ENCODE measurements around the gene ANKRD44.

DNA sequence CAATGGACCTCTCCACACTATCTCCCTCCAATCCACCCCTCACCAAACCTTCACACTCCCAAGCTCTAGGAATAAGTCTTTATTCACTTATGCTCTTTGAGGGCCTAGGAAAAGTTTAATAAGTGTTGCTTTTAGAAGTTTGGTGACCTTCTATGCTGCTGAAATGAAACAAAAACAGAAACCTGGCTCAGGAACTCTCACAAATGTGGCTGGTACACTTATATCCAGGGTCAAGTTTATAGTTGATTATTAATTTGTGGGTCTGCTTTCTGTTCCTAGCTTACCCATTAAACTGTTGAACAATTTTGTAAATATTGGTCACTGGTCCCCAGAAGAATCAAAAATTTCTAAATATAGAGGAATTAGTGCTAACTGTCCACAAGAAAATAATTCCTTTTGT, 14.2 kb upstream of the ANKRD44 start:
- TF ChIP-seq, protein P1, sequence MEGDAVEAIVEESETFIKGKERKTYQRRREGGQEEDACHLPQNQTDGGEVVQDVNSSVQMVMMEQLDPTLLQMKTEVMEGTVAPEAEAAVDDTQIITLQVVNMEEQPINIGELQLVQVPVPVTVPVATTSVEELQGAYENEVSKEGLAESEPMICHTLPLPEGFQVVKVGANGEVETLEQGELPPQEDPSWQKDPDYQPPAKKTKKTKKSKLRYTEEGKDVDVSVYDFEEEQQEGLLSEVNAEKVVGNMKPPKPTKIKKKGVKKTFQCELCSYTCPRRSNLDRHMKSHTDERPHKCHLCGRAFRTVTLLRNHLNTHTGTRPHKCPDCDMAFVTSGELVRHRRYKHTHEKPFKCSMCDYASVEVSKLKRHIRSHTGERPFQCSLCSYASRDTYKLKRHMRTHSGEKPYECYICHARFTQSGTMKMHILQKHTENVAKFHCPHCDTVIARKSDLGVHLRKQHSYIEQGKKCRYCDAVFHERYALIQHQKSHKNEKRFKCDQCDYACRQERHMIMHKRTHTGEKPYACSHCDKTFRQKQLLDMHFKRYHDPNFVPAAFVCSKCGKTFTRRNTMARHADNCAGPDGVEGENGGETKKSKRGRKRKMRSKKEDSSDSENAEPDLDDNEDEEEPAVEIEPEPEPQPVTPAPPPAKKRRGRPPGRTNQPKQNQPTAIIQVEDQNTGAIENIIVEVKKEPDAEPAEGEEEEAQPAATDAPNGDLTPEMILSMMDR (conservative IDR thresholded peaks at IDR 0.05 in 1 of 2, IDR thresholded peaks at IDR 0.05 in 1 of 2; ENCODE audit: extremely low read depth in 1 of 2, insufficient read depth in 1 of 2, low read depth in 1 of 2, low read length in 2 of 2): no peak
- TF ChIP-seq EZH2 (IDR thresholded peaks at IDR 0.05; ENCODE audit: borderline replicate concordance, low read length): no peak

Measured in mammary epithelial cell (primary cell).